ENCODE measurements around the gene UBAC2.

- TF ChIP-seq CTCF (IDR thresholded peaks at IDR 0.05 in 8 of 11, conservative IDR thresholded peaks at IDR 0.05 in 3 of 11) (no peak), POLR2AphosphoS5 (IDR thresholded peaks at IDR 0.05) (no peak), POLR2A (IDR thresholded peaks at IDR 0.05) (no peak)
Measured at GRCh38 chr13:99223587-99223986, 22.9 kb downstream of the UBAC2 start.

All from spleen (tissue), 7 donors.